ENCODE measurements around the gene RBM33. TPM values are rescaled to one million over a fixed set of nuclear protein-coding genes. Genes with fewer than 3 reads are reported as not detected.
A peak's percentile ranks its signal among the peaks of the same experiment; 100 is the strongest.
"Not testable (repeated sequence)": the region's sequence is repeated elsewhere in the genome, so short reads cannot be mapped to it uniquely, and the experiment has no call there.

Gene RBM33
- total and polyA plus RNA-seq, 9 of the 15 experiments (the other 6 are each of a cell fraction or from before 2014, with no cell fraction given): 4.4 to 80.7 (median 27.3) TPM

GRCh38 chr7:155686620-155687324 lies 42.3 kb downstream of the RBM33 start:
- ATAC-seq; FAIRE-seq; H3K9me3 ChIP-seq (replicated peaks; ENCODE audit: control insufficient read depth, insufficient read depth, low read depth, low read length); H3K9ac ChIP-seq (ENCODE audit: insufficient read depth in 1 of 2, low read depth in 2 of 2, low read length in 2 of 2); DNase-seq (ENCODE audit: extremely low read depth in 1 of 4, low spot score in 3 of 4); H3K9me1 ChIP-seq (ENCODE audit: control insufficient read depth, insufficient read depth, low read length); H2AFZ ChIP-seq (ENCODE audit: low read depth, low read length); CTCF ChIA-PET (ENCODE audit: low intra/inter-chr PET ratio); intact Hi-C loops (cut with micrococcal nuclease); H3K4me3 ChIP-seq; H3K27ac ChIP-seq (ENCODE audit: extremely low read depth, low read depth, low read length); H3K27me3 ChIP-seq (ENCODE audit: control insufficient read depth in 2 of 2, insufficient read depth in 2 of 2, low read length in 2 of 2); BruUV-seq (replicated peaks); H4K20me1 ChIP-seq (replicated peaks; ENCODE audit: control insufficient read depth, insufficient read depth, low read length); H3K4me2 ChIP-seq (ENCODE audit: insufficient read depth, low read length); in situ Hi-C loops (cut with MboI): not testable (repeated sequence)
- POLR2A ChIA-PET: interaction anchor here (0.6 kb wide), 1 partner anchor 10 kb away, joined by 3 read pairs; no protein-coding TSS in a partner anchor
- H3K36me3 ChIP-seq (ENCODE audit: control insufficient read depth, insufficient read depth, low read length): peaks cover 44% of the 10 kb centered on the region
- TF ChIP-seq ZNF146 (CRISPR knock-in tag; IDR thresholded peaks at IDR 0.05; ENCODE audit: unreplicated experiment) (peak; percentile 26), KDM1A (IDR thresholded peaks at IDR 0.05) (peak in 1 of 2 experiments; percentile 28; a peak in 1 of 4 replicates), BCOR (IDR thresholded peaks at IDR 0.05) (peak; percentile 80), HDAC2 (IDR thresholded peaks at IDR 0.05) (peak; percentile 38; the same call in 1 of the 2 replicates), SMARCA5 (IDR thresholded peaks at IDR 0.05) (peak; percentile 22; the same call in 1 of the 2 replicates)
- peaks cover 0 to 13% of the 10 kb centered on the region in 2 experiments; a peak in 3 of 5 replicates for H3K4me1 ChIP-seq (replicated peaks in 1 of 2; ENCODE audit: control insufficient read depth in 2 of 2, insufficient read depth in 2 of 2, low read length in 2 of 2)
- 73% methylated on average over 2 of the region's 2 CpGs for WGBS (ENCODE audit: insufficient coverage, low coverage, missing lambda C conversion rate)
- H3K79me2 ChIP-seq (ENCODE audit: control insufficient read depth, insufficient read depth, low read length): peaks cover 66% of the 10 kb centered on the region

GRCh38 chr7:155688237-155688636 lies 43.8 kb downstream of the RBM33 start:
- intact Hi-C loops (cut with micrococcal nuclease); H2AFZ ChIP-seq (ENCODE audit: low read depth, low read length); in situ Hi-C loops (cut with MboI); H3K4me2 ChIP-seq (ENCODE audit: insufficient read depth, low read length); DNase-seq (ENCODE audit: extremely low read depth in 1 of 4, low spot score in 3 of 4); ATAC-seq; H3K27me3 ChIP-seq (ENCODE audit: control insufficient read depth in 2 of 2, insufficient read depth in 2 of 2, low read length in 2 of 2); CTCF ChIA-PET (ENCODE audit: low intra/inter-chr PET ratio); BruUV-seq (replicated peaks); H3K9ac ChIP-seq (ENCODE audit: insufficient read depth in 1 of 2, low read depth in 2 of 2, low read length in 2 of 2); FAIRE-seq; H3K9me1 ChIP-seq (ENCODE audit: control insufficient read depth, insufficient read depth, low read length); H3K27ac ChIP-seq (ENCODE audit: extremely low read depth, low read depth, low read length); H3K4me3 ChIP-seq; H3K4me1 ChIP-seq (replicated peaks in 1 of 2; ENCODE audit: control insufficient read depth in 2 of 2, insufficient read depth in 2 of 2, low read length in 2 of 2); H3K9me3 ChIP-seq (replicated peaks; ENCODE audit: control insufficient read depth, insufficient read depth, low read depth, low read length): not testable (repeated sequence)
- H3K36me3 ChIP-seq (ENCODE audit: control insufficient read depth, insufficient read depth, low read length): peaks cover 37% of the 10 kb centered on the region
- TF ChIP-seq SPI1 (IDR thresholded peaks at IDR 0.05; ENCODE audit: borderline replicate concordance, low read depth, low read length) (peak; percentile 70; the same call in 1 of the 2 replicates), KDM1A (IDR thresholded peaks at IDR 0.05) (peak in 1 of 2 experiments; percentile 32; a peak in 2 of 4 replicates), FOXA3 (CRISPR knock-in tag; conservative IDR thresholded peaks at IDR 0.05 in 1 of 2, IDR thresholded peaks at IDR 0.05 in 1 of 2) (0 out of 4 replicates have a peak, but pooled peaks of 1 of the 2 experiments have one; percentile 10), TCF3 (CRISPR knock-in tag; IDR thresholded peaks at IDR 0.05) (0 out of 2 replicates have a peak, but pooled peaks have one; percentile 21), ARID1B (IDR thresholded peaks at IDR 0.05) (peak; percentile 56; the same call in 1 of the 2 replicates), HDAC1 (IDR thresholded peaks at IDR 0.05) (peak in 1 of 2 experiments; percentile 35; a peak in 1 of 4 replicates), TAL1 (IDR thresholded peaks at IDR 0.05) (peak; percentile 17; the same call in 1 of the 2 replicates), CBFA2T3 (IDR thresholded peaks at IDR 0.05) (0 out of 2 replicates have a peak, but pooled peaks have one; percentile 16)
- 14% methylated on average over 2 of the region's 2 CpGs for WGBS (ENCODE audit: insufficient coverage, low coverage, missing lambda C conversion rate)
- H3K79me2 ChIP-seq (ENCODE audit: control insufficient read depth, insufficient read depth, low read length): peaks cover 66% of the 10 kb centered on the region
- POLR2A ChIA-PET: interaction anchor here (1.0 kb wide), 1 partner anchor 20 kb away, joined by 3 read pairs; no protein-coding TSS in a partner anchor
- peaks cover 15% of the 10 kb centered on the region for H4K20me1 ChIP-seq (replicated peaks; ENCODE audit: control insufficient read depth, insufficient read depth, low read length)

Measured in K562 (cell line).